ENCODE data around the gene NAXE. TPM values are rescaled to one million over a fixed set of nuclear protein-coding genes. Genes with fewer than 3 reads are reported as not detected.

Gene NAXE
- polyA plus RNA-seq, 1 donor from 2014 or later = 95.7 TPM

DNA sequence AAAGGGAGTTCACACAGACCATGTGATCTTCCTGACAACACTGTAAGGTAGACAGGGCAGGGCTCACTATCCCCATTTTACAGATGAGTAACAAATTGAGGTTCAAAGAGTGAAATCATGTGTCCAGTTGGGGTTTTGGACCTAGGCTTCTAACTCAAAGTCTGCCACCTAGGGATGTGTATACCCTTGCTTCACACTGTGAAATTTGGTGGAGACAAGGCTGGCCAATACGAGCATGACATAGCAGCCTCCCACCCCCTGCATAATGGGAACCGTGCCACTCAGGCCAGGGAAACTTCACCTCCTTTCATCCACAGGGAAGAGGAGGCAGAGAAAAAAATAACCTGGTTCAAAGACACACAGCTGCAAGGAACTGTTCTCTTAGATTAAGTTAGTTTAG is 26.1 kb upstream of the NAXE start:
- no peak overlapping the region for H2AFZ ChIP-seq (ENCODE audit: low read depth, low read length)
- no peak overlapping the region for H3K4me2 ChIP-seq (ENCODE audit: low read length)
- H3K27ac ChIP-seq (ENCODE audit: low read length) = no peak overlapping the region
- H3K79me2 ChIP-seq (replicated peaks; ENCODE audit: insufficient read depth, low read length) = no peaks in the 10 kb centered on the region
- H3K9me3 ChIP-seq (ENCODE audit: low read length) = no peaks in the 10 kb centered on the region
- H3K36me3 ChIP-seq (ENCODE audit: insufficient read depth, low read length) = no peaks in the 10 kb centered on the region
- H4K20me1 ChIP-seq (ENCODE audit: insufficient read depth) = no peaks in the 10 kb centered on the region
- no peaks in the 10 kb centered on the region for H3K9me2 ChIP-seq (ENCODE audit: insufficient read depth, low read length)
- H3K4me3 ChIP-seq (ENCODE audit: low read length) = no peak overlapping the region
- H3K27me3 ChIP-seq (ENCODE audit: insufficient read depth, low read depth, low read length) = no peaks in the 10 kb centered on the region
- TF ChIP-seq, protein P1, sequence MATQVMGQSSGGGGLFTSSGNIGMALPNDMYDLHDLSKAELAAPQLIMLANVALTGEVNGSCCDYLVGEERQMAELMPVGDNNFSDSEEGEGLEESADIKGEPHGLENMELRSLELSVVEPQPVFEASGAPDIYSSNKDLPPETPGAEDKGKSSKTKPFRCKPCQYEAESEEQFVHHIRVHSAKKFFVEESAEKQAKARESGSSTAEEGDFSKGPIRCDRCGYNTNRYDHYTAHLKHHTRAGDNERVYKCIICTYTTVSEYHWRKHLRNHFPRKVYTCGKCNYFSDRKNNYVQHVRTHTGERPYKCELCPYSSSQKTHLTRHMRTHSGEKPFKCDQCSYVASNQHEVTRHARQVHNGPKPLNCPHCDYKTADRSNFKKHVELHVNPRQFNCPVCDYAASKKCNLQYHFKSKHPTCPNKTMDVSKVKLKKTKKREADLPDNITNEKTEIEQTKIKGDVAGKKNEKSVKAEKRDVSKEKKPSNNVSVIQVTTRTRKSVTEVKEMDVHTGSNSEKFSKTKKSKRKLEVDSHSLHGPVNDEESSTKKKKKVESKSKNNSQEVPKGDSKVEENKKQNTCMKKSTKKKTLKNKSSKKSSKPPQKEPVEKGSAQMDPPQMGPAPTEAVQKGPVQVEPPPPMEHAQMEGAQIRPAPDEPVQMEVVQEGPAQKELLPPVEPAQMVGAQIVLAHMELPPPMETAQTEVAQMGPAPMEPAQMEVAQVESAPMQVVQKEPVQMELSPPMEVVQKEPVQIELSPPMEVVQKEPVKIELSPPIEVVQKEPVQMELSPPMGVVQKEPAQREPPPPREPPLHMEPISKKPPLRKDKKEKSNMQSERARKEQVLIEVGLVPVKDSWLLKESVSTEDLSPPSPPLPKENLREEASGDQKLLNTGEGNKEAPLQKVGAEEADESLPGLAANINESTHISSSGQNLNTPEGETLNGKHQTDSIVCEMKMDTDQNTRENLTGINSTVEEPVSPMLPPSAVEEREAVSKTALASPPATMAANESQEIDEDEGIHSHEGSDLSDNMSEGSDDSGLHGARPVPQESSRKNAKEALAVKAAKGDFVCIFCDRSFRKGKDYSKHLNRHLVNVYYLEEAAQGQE (IDR thresholded peaks at IDR 0.05; ENCODE audit: borderline replicate concordance) = no peak
- no peak for TF ChIP-seq SMC3 (conservative IDR thresholded peaks at IDR 0.05; ENCODE audit: poor library complexity)
- TF ChIP-seq POLR2AphosphoS5 (IDR thresholded peaks at IDR 0.05) = no peak
- no peaks in the 10 kb centered on the region for H3F3A ChIP-seq (ENCODE audit: insufficient read depth, low read length, poor library complexity, severe bottlenecking)
- no peak overlapping the region for H3K9ac ChIP-seq (ENCODE audit: low read length)

GRCh38 chr1:156566436-156566835 is 25.1 kb upstream of the NAXE start:
- H3K36me3 ChIP-seq (ENCODE audit: insufficient read depth, low read length) = no peaks in the 10 kb centered on the region

More at GRCh38 chr1:156566436-156566835, 25.1 kb upstream of the NAXE start:
- H4K20me1 ChIP-seq (ENCODE audit: insufficient read depth) = no peaks in the 10 kb centered on the region
- no peaks in the 10 kb centered on the region for H3K9me3 ChIP-seq (ENCODE audit: low read length)
- no peak overlapping the region for H3K9ac ChIP-seq (ENCODE audit: low read length)
- H3K27ac ChIP-seq (ENCODE audit: low read length) = no peak overlapping the region
- no peaks in the 10 kb centered on the region for H3K27me3 ChIP-seq (ENCODE audit: insufficient read depth, low read depth, low read length)
- no peak overlapping the region for H3K4me2 ChIP-seq (ENCODE audit: low read length)
- H2AFZ ChIP-seq (ENCODE audit: low read depth, low read length) = no peak overlapping the region
- no peak overlapping the region for H3K4me3 ChIP-seq (ENCODE audit: low read length)
- H3F3A ChIP-seq (ENCODE audit: insufficient read depth, low read length, poor library complexity, severe bottlenecking) = no peaks in the 10 kb centered on the region
- TF ChIP-seq, protein P1 (IDR thresholded peaks at IDR 0.05; ENCODE audit: borderline replicate concordance) = no peak
- TF ChIP-seq EP300 (conservative IDR thresholded peaks at IDR 0.05; ENCODE audit: poor library complexity, severe bottlenecking) (no peak), MXI1 (conservative IDR thresholded peaks at IDR 0.05; ENCODE audit: poor library complexity, severe bottlenecking) (no peak), CTCF (IDR thresholded peaks at IDR 0.05; ENCODE audit: poor library complexity, severe bottlenecking) (no peak), EZH2 (IDR thresholded peaks at IDR 0.05; ENCODE audit: borderline replicate concordance, insufficient read depth, low read length, poor library complexity, severe bottlenecking) (no peak), POLR2AphosphoS5 (IDR thresholded peaks at IDR 0.05) (no peak), SMC3 (conservative IDR thresholded peaks at IDR 0.05; ENCODE audit: poor library complexity) (no peak), RAD21 (conservative IDR thresholded peaks at IDR 0.05) (no peak), TAF1 (IDR thresholded peaks at IDR 0.05; ENCODE audit: low read depth) (no peak)
- H3K79me2 ChIP-seq (replicated peaks; ENCODE audit: insufficient read depth, low read length) = no peaks in the 10 kb centered on the region
- H3K9me2 ChIP-seq (ENCODE audit: insufficient read depth, low read length) = no peaks in the 10 kb centered on the region

Measured in neural cell (in vitro differentiated cells).